ENCODE measurements around the gene TRIO.

TRIO gene

GRCh38 chr5:14229734-14230133 lies 86.6 kb downstream of the TRIO start:
- DNase-seq, result no peak
- Histone ChIP-seq H4K91ac (ENCODE audit: low read depth, low read length) (no peak overlapping the region), H3K27me3 (ENCODE audit: insufficient read depth, low read length) (no peaks in the 10 kb centered on the region), H3K27ac (ENCODE audit: low read depth, low read length) (no peak overlapping the region), H3K79me1 (ENCODE audit: low read length) (peaks cover 9% of the 10 kb centered on the region), H3K9me3 (ENCODE audit: insufficient read depth, low read depth, low read length) (no peaks in the 10 kb centered on the region), H4K8ac (ENCODE audit: low read depth, low read length) (no peak overlapping the region), H3K14ac (ENCODE audit: low read length) (no peak overlapping the region), H4K12ac (ENCODE audit: low read depth, low read length) (no peak overlapping the region), H3K79me2 (ENCODE audit: control insufficient read depth, insufficient read depth, low read length, poor library complexity) (peaks cover 18% of the 10 kb centered on the region), H2AFZ (ENCODE audit: insufficient read depth, low read length, poor library complexity) (no peak overlapping the region), H3K36me3 (ENCODE audit: control insufficient read depth in 1 of 2, insufficient read depth in 2 of 2, low read length in 2 of 2) (peaks cover 0 to 2% of the 10 kb centered on the region in 2 experiments), H3K23ac (ENCODE audit: low read length) (no peak overlapping the region), H2AK5ac (ENCODE audit: low read length) (no peak overlapping the region), H2BK5ac (ENCODE audit: low read depth, low read length, poor library complexity) (no peak overlapping the region), H3K18ac (ENCODE audit: low read length) (no peak overlapping the region), H3K9ac (ENCODE audit: low read length) (no peak overlapping the region), H3K4ac (ENCODE audit: low read depth, low read length) (peak overlapping the region; percentile 53), H3K4me1 (ENCODE audit: control insufficient read depth in 1 of 2, insufficient read depth in 2 of 2, low read length in 2 of 2) (peaks cover 22 to 27% of the 10 kb centered on the region in 2 experiments), H3K4me3 (ENCODE audit: low read depth, low read length) (no peak overlapping the region), H2BK12ac (ENCODE audit: low read length) (no peak overlapping the region), H2BK120ac (ENCODE audit: insufficient read depth, low read length, poor library complexity) (no peak overlapping the region), H3K4me2 (ENCODE audit: low read length) (no peak overlapping the region)
- WGBS (ENCODE audit: extremely low coverage, insufficient coverage, insufficient read length), result no CpG with 5 or more reads among the region's 7 CpGs

GRCh38 chr5:14231156-14231555 lies 88.0 kb downstream of the TRIO start:
- Histone ChIP-seq H3K27ac (ENCODE audit: low read depth, low read length) (no peak overlapping the region), H3K36me3 (ENCODE audit: control insufficient read depth in 1 of 2, insufficient read depth in 2 of 2, low read length in 2 of 2) (peaks cover 0 to 2% of the 10 kb centered on the region in 2 experiments), H3K4me2 (ENCODE audit: low read length) (no peak overlapping the region), H4K91ac (ENCODE audit: low read depth, low read length) (no peak overlapping the region), H3K27me3 (ENCODE audit: insufficient read depth, low read length) (no peaks in the 10 kb centered on the region), H3K4me3 (ENCODE audit: low read depth, low read length) (no peak overlapping the region), H4K8ac (ENCODE audit: low read depth, low read length) (no peak overlapping the region), H3K14ac (ENCODE audit: low read length) (no peak overlapping the region), H2BK120ac (ENCODE audit: insufficient read depth, low read length, poor library complexity) (no peak overlapping the region), H4K12ac (ENCODE audit: low read depth, low read length) (no peak overlapping the region), H3K23ac (ENCODE audit: low read length) (no peak overlapping the region), H2BK5ac (ENCODE audit: low read depth, low read length, poor library complexity) (no peak overlapping the region), H2BK12ac (ENCODE audit: low read length) (no peak overlapping the region), H3K79me2 (ENCODE audit: control insufficient read depth, insufficient read depth, low read length, poor library complexity) (peaks cover 14% of the 10 kb centered on the region), H3K18ac (ENCODE audit: low read length) (no peak overlapping the region), H2AK5ac (ENCODE audit: low read length) (no peak overlapping the region), H3K79me1 (ENCODE audit: low read length) (peaks cover 7% of the 10 kb centered on the region), H2AFZ (ENCODE audit: insufficient read depth, low read length, poor library complexity) (no peak overlapping the region), H3K9ac (ENCODE audit: low read length) (no peak overlapping the region), H3K4ac (ENCODE audit: low read depth, low read length) (peak overlapping the region; percentile 94), H3K9me3 (ENCODE audit: insufficient read depth, low read depth, low read length) (no peaks in the 10 kb centered on the region), H3K4me1 (ENCODE audit: control insufficient read depth in 1 of 2, insufficient read depth in 2 of 2, low read length in 2 of 2) (peaks cover 14 to 18% of the 10 kb centered on the region in 2 experiments)
- no CpG with 5 or more reads among the region's 2 CpGs for WGBS (ENCODE audit: extremely low coverage, insufficient coverage, insufficient read length)
- no peak for DNase-seq

GRCh38 chr5:14231890-14232289 lies 88.7 kb downstream of the TRIO start:
- H2AK5ac ChIP-seq (ENCODE audit: low read length), result no peak overlapping the region
- no peak overlapping the region for H2AFZ ChIP-seq (ENCODE audit: insufficient read depth, low read length, poor library complexity)
- no peaks in the 10 kb centered on the region for H3K27me3 ChIP-seq (ENCODE audit: insufficient read depth, low read length)
- no peak overlapping the region for H3K4me3 ChIP-seq (ENCODE audit: low read depth, low read length)
- H3K79me2 ChIP-seq (ENCODE audit: control insufficient read depth, insufficient read depth, low read length, poor library complexity), result peaks cover 13% of the 10 kb centered on the region
- no peak overlapping the region for H3K14ac ChIP-seq (ENCODE audit: low read length)
- H2BK5ac ChIP-seq (ENCODE audit: low read depth, low read length, poor library complexity), result no peak overlapping the region
- H2BK12ac ChIP-seq (ENCODE audit: low read length), result no peak overlapping the region
- no peak overlapping the region for H4K8ac ChIP-seq (ENCODE audit: low read depth, low read length)
- no peak overlapping the region for H3K23ac ChIP-seq (ENCODE audit: low read length)
- H4K91ac ChIP-seq (ENCODE audit: low read depth, low read length), result peak overlapping the region; percentile 8
- no CpG with 5 or more reads among the region's 4 CpGs for WGBS (ENCODE audit: extremely low coverage, insufficient coverage, insufficient read length)
- no peak overlapping the region for H3K9ac ChIP-seq (ENCODE audit: low read length)
- no peak for DNase-seq
- H3K18ac ChIP-seq (ENCODE audit: low read length), result no peak overlapping the region
- H3K9me3 ChIP-seq (ENCODE audit: insufficient read depth, low read depth, low read length), result no peaks in the 10 kb centered on the region
- peaks cover 7% of the 10 kb centered on the region for H3K79me1 ChIP-seq (ENCODE audit: low read length)
- H3K4ac ChIP-seq (ENCODE audit: low read depth, low read length), result peak overlapping the region; percentile 50
- peaks cover 9 to 13% of the 10 kb centered on the region in 2 experiments for H3K4me1 ChIP-seq (ENCODE audit: control insufficient read depth in 1 of 2, insufficient read depth in 2 of 2, low read length in 2 of 2)
- no peak overlapping the region for H3K4me2 ChIP-seq (ENCODE audit: low read length)
- H3K36me3 ChIP-seq (ENCODE audit: control insufficient read depth in 1 of 2, insufficient read depth in 2 of 2, low read length in 2 of 2), result peaks cover 0 to 2% of the 10 kb centered on the region in 2 experiments
- no peak overlapping the region for H4K12ac ChIP-seq (ENCODE audit: low read depth, low read length)
- peak overlapping the region; percentile 43 for H2BK120ac ChIP-seq (ENCODE audit: insufficient read depth, low read length, poor library complexity)
- no peak overlapping the region for H3K27ac ChIP-seq (ENCODE audit: low read depth, low read length)

- DNase-seq, result peak; percentile 90 to 92
Measured at GRCh38 chr5:14234204-14234603, 91.1 kb downstream of the TRIO start.

More at GRCh38 chr5:14234204-14234603, 91.1 kb downstream of the TRIO start:
- Histone ChIP-seq H3K27ac (ENCODE audit: low read depth, low read length) (peak overlapping the region; percentile 19), H3K14ac (ENCODE audit: low read length) (no peak overlapping the region), H4K8ac (ENCODE audit: low read depth, low read length) (no peak overlapping the region), H3K36me3 (ENCODE audit: control insufficient read depth in 1 of 2, insufficient read depth in 2 of 2, low read length in 2 of 2) (peaks cover 0 to 2% of the 10 kb centered on the region in 2 experiments), H3K23ac (ENCODE audit: low read length) (no peak overlapping the region), H3K79me1 (ENCODE audit: low read length) (peaks cover 5% of the 10 kb centered on the region), H2BK120ac (ENCODE audit: insufficient read depth, low read length, poor library complexity) (no peak overlapping the region), H4K12ac (ENCODE audit: low read depth, low read length) (no peak overlapping the region), H2AFZ (ENCODE audit: insufficient read depth, low read length, poor library complexity) (no peak overlapping the region), H3K9ac (ENCODE audit: low read length) (no peak overlapping the region), H4K91ac (ENCODE audit: low read depth, low read length) (no peak overlapping the region), H2AK5ac (ENCODE audit: low read length) (no peak overlapping the region), H2BK5ac (ENCODE audit: low read depth, low read length, poor library complexity) (no peak overlapping the region), H2BK12ac (ENCODE audit: low read length) (no peak overlapping the region), H3K4me3 (ENCODE audit: low read depth, low read length) (no peak overlapping the region), H3K27me3 (ENCODE audit: insufficient read depth, low read length) (no peaks in the 10 kb centered on the region), H3K9me3 (ENCODE audit: insufficient read depth, low read depth, low read length) (no peaks in the 10 kb centered on the region), H3K18ac (ENCODE audit: low read length) (no peak overlapping the region), H3K4me2 (ENCODE audit: low read length) (peak overlapping the region; percentile 22), H3K4me1 (ENCODE audit: control insufficient read depth in 1 of 2, insufficient read depth in 2 of 2, low read length in 2 of 2) (peaks cover 6 to 9% of the 10 kb centered on the region in 2 experiments), H3K4ac (ENCODE audit: low read depth, low read length) (peak overlapping the region; percentile 49), H3K79me2 (ENCODE audit: control insufficient read depth, insufficient read depth, low read length, poor library complexity) (peaks cover 13% of the 10 kb centered on the region)
- no CpG with 5 or more reads among the region's 3 CpGs for WGBS (ENCODE audit: extremely low coverage, insufficient coverage, insufficient read length)

All from trophoblast cell (in vitro differentiated cells and primary cell).